MCF 10A (cell line): Measurements from ENCODE around the gene POU6F1. TPM values are rescaled to one million over a fixed set of nuclear protein-coding genes. Genes with fewer than 3 reads are reported as not detected.

Experiments used
- BruUV-seq: library from RNA; stranded (reverse); fragments of 400-500 nt; replicated peaks from 2 replicates; lab custom pipeline; 2021; lab: Mats Ljungman, UMichigan
- CTCF ChIA-PET: fragments of 300-600 bp; sonication (Branson Sonifier 250); formaldehyde crosslinking; extraction: SDS; loops from one replicate; lab custom pipeline; 2021; ENCODE audit warnings: antibody characterized with exemption, inconsistent platforms; lab: Yijun Ruan, JAX
- POLR2A ChIA-PET: fragments of 300-600, 350-650 bp; sonication (Branson Sonifier 250); formaldehyde crosslinking; extraction: SDS; loops from one replicate; lab custom pipeline; 2020; ENCODE audit warnings: antibody characterized with exemption, inconsistent platforms; lab: Yijun Ruan, JAX
- DNase-seq: peaks from one replicate; pipeline ENCODE4 v3.0.0-alpha.2; 2018; ENCODE audit not compliant: unreplicated experiment
- H3K27ac Mint-ChIP-seq: one replicate; pipeline ENCODE4 v1.8.0; 2022; ENCODE audit warnings: mild to moderate bottlenecking, low read depth, mixed read lengths; ENCODE audit not compliant: unreplicated experiment
- H3K27me3 Mint-ChIP-seq: one replicate; pipeline ENCODE4 v1.8.0; 2022; ENCODE audit warnings: mixed read lengths; ENCODE audit not compliant: insufficient read depth, unreplicated experiment
- H3K36me3 Mint-ChIP-seq: one replicate; pipeline ENCODE4 v1.8.0; 2022; ENCODE audit warnings: mild to moderate bottlenecking, moderate library complexity, mixed read lengths; ENCODE audit not compliant: insufficient read depth, unreplicated experiment
- H3K4me1 Mint-ChIP-seq: one replicate; pipeline ENCODE4 v1.8.0; 2022; ENCODE audit warnings: mixed read lengths; ENCODE audit not compliant: insufficient read depth, unreplicated experiment
- H3K4me3 Mint-ChIP-seq: one replicate; pipeline ENCODE4 v1.8.0; 2022; ENCODE audit warnings: mild to moderate bottlenecking, moderate library complexity, mixed read lengths; ENCODE audit not compliant: unreplicated experiment
- H3K9me3 Mint-ChIP-seq: one replicate; pipeline ENCODE4 v1.8.0; 2022; ENCODE audit warnings: mixed read lengths; ENCODE audit not compliant: unreplicated experiment
- CTCF ChIP-seq: fragments of 200-600 bp; IDR thresholded peaks from one replicate; pipeline ENCODE4 v1.8.0; 2022; ENCODE audit warnings: antibody characterized with exemption, mild to moderate bottlenecking; ENCODE audit not compliant: unreplicated experiment
- intact Hi-C: fragments of 100-400 bp; cut with micrococcal nuclease; formaldehyde crosslinking; loops from 2 replicates; pipeline ENCODE4 v1.14.1; 2022
- total RNA-seq: library from RNA; stranded (reverse); gene quantifications from 2 replicates; pipeline ENCODE4 v1.2.3, GENCODE V29; 2022

Gene POU6F1
- total RNA-seq, 1 experiment from 2014 or later: 3.0 TPM

GRCh38 chr12:51196547-51196946, 21.3 kb downstream of the POU6F1 start:
- ChIA-PET CTCF (no interaction called here), POLR2A (interaction anchor here (1.6 kb wide), 1 partner anchor 25 kb away, joined by 4 read pairs; no protein-coding TSS in a partner anchor)
- H3K4me3 Mint-ChIP-seq: no peak overlapping the region
- DNase-seq: no peak
- H3K27me3 Mint-ChIP-seq: no peaks in the 10 kb centered on the region
- intact Hi-C loops: no loop called here
- no peak for TF ChIP-seq CTCF
- H3K27ac Mint-ChIP-seq: no peak overlapping the region
- no TSS peak for BruUV-seq
- no peaks in the 10 kb centered on the region for H3K36me3 Mint-ChIP-seq
- no peaks in the 10 kb centered on the region for H3K9me3 Mint-ChIP-seq
- H3K4me1 Mint-ChIP-seq: no peaks in the 10 kb centered on the region

DNA sequence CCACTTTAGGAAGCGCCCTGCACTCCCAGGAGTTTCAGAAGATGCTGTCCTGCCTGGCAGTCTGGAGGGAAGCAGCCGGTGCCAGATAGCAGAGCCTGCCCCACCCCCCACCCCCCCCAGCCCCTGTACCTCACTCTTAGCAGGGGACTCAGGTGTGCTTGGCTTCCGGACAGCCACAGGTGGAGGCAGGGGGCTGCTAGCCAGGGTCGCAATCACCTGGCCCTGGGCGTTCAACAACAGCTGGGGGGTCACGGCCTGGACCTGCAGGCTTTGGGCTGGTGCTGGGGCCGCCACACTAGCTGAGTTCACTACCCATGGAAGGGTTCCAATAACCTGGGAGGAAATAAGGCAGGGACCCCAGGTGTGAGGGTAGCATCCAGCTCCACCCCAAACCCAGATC, 22.0 kb downstream of the POU6F1 start:
- ChIA-PET POLR2A (no interaction called here), CTCF (no interaction called here)
- Mint-ChIP-seq H3K27me3 (no peaks in the 10 kb centered on the region), H3K27ac (no peak overlapping the region), H3K36me3 (no peaks in the 10 kb centered on the region), H3K4me3 (no peak overlapping the region), H3K9me3 (no peaks in the 10 kb centered on the region), H3K4me1 (no peaks in the 10 kb centered on the region)
- no TSS peak for BruUV-seq
- no peak for DNase-seq
- intact Hi-C loops: no loop called here
- TF ChIP-seq CTCF: no peak

GRCh38 chr12:51192284-51192671, 25.6 kb downstream of the POU6F1 start:
- no peak for DNase-seq
- no TSS peak for BruUV-seq
- no peak for TF ChIP-seq CTCF
- CTCF ChIA-PET: interaction anchor here (1.0 kb wide), 1 partner anchor 156 kb away, joined by 3 read pairs; no protein-coding TSS in a partner anchor
- intact Hi-C loops: no loop called here
- POLR2A ChIA-PET: no interaction called here
- Mint-ChIP-seq H3K27me3 (no peaks in the 10 kb centered on the region), H3K36me3 (no peaks in the 10 kb centered on the region), H3K4me3 (no peak overlapping the region), H3K9me3 (no peaks in the 10 kb centered on the region), H3K4me1 (no peaks in the 10 kb centered on the region), H3K27ac (no peak overlapping the region)

DNA sequence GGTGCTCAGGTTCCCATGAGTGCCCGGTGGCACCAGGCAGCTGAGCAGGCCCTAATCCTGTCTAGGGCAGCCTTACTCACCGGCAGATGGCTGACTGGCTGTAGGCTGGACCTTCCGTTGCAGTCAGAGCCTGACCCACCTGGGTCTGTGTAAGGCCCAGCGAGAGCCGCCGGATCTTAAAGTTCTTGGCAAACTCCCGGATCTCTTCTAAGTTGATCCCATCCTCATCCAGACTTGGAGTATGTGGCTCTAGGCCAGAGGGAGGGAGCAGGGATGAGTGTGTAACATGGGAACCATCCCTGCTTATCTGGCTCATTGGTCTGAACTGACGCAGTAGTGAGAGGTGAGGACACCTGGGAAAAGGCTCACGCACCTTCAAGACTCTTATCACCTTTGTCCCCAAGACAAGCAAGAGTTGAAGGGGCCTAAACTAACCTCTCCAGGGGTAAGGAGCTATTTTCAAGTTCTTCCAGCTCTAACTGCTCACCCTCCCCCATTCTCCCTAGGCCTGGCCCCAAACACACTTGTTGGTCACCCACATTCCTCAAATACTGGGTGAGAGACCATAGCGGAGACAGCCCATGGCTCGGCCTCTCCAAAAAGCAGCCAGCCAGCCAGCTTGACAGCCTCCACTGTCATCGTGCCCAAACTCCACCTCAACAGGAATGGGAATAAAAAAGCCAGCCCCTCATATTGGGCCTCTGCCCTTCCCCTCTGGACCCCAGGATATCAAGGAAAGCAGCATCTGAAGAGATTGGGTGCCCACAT, 26.2 kb downstream of the POU6F1 start:
- Mint-ChIP-seq H3K4me3 (no peak overlapping the region), H3K36me3 (no peaks in the 10 kb centered on the region), H3K27ac (no peak overlapping the region), H3K4me1 (no peaks in the 10 kb centered on the region), H3K27me3 (no peaks in the 10 kb centered on the region), H3K9me3 (no peaks in the 10 kb centered on the region)
- DNase-seq: no peak
- CTCF ChIA-PET: interaction anchor here (1.0 to 1.2 kb wide), 2 partner anchors 9 to 157 kb away, joined by 3 to 4 read pairs; no protein-coding TSS in a partner anchor
- POLR2A ChIA-PET: no interaction called here
- TF ChIP-seq CTCF: no peak
- BruUV-seq: no TSS peak
- intact Hi-C loops: no loop called here
